NB4 (cell line): Measurements from ENCODE around the gene ACO2.

Experiments used
- CTCF ChIP-seq: IDR thresholded peaks from one replicate; pipeline ENCODE4 v1.5.1; 2012; ENCODE audit warnings: low read depth, low read length
- MAX ChIP-seq: IDR thresholded peaks from 2 replicates; pipeline ENCODE4 v1.6.1; 2011; ENCODE audit warnings: low read depth, low read length
- MYC ChIP-seq: IDR thresholded peaks from 2 replicates; pipeline ENCODE4 v1.6.1; 2011; ENCODE audit warnings: low read depth, low read length
- POLR2A ChIP-seq: IDR thresholded peaks from 2 replicates; pipeline ENCODE4 v1.6.1; 2011; ENCODE audit warnings: mild to moderate bottlenecking; ENCODE audit not compliant: insufficient read length; ENCODE audit errors: extremely low read depth

GRCh38 chr22:41448189-41448808 lies 20.6 kb upstream of the ACO2 start:
- TF ChIP-seq CTCF (no peak), POLR2A (peak; percentile 49), MYC (peak; percentile 84), MAX (peak; percentile 49)
